NCI-H2196 treated with DMSO at 0.1 percent for 48 hours (cell line): Measurements from ENCODE around the gene PRR29.
"Not testable (repeated sequence)": the region's sequence is repeated elsewhere in the genome, so short reads cannot be mapped to it uniquely, and the experiment has no call there.

Experiments
- DNase-seq: peaks from one replicate; lab custom pipeline; 2025; ENCODE audit not compliant: unreplicated experiment; lab: John Stamatoyannopoulos, UW

The PRR29 gene

GRCh38 chr17:63973930-63974593 lies 24.1 kb upstream of the PRR29 start:
- peak; percentile 66 for DNase-seq

GRCh38 chr17:63974594-63975192 lies 23.5 kb upstream of the PRR29 start:
- DNase-seq = no peak

GRCh38 chr17:63975541-63976092 lies 22.5 kb upstream of the PRR29 start:
- DNase-seq = no peak

- DNase-seq = no peak
These were observed 21.4 kb upstream of the PRR29 start for GRCh38 chr17:63976702-63977101.

GRCh38 chr17:63978272-63979200 lies 19.6 kb upstream of the PRR29 start:
- no peak for DNase-seq

- not testable (repeated sequence) for DNase-seq
These were observed 15.5 kb upstream of the PRR29 start for GRCh38 chr17:63982641-63983040.

- DNase-seq = no peak
These were observed 14.8 kb upstream of the PRR29 start for GRCh38 chr17:63983320-63983719.

GRCh38 chr17:63984236-63984635 lies 13.9 kb upstream of the PRR29 start:
- no peak for DNase-seq

GRCh38 chr17:63984651-63985386 lies 13.3 kb upstream of the PRR29 start:
- DNase-seq = no peak

- no peak for DNase-seq
These were observed 12.6 kb upstream of the PRR29 start for GRCh38 chr17:63985387-63986140.

- no peak for DNase-seq
These were observed 11.3 kb upstream of the PRR29 start for GRCh38 chr17:63986821-63987220.

GRCh38 chr17:63987221-63988126 lies 10.7 kb upstream of the PRR29 start:
- DNase-seq = no peak

GRCh38 chr17:63988127-63988478 lies 10.0 kb upstream of the PRR29 start:
- no peak for DNase-seq

GRCh38 chr17:63988741-63989621 lies 9.2 kb upstream of the PRR29 start:
- DNase-seq = no peak

- DNase-seq = no peak
These were observed 8.4 kb upstream of the PRR29 start for GRCh38 chr17:63989622-63990345.

- no peak for DNase-seq
These were observed 6.5 kb upstream of the PRR29 start for GRCh38 chr17:63991611-63992010.

- DNase-seq = no peak
These were observed 4.7 kb upstream of the PRR29 start for GRCh38 chr17:63993368-63993985.
